Measurements from ENCODE around the gene CISD3.
A peak's percentile ranks its signal among the peaks of the same experiment; 100 is the strongest.

The CISD3 gene

DNA sequence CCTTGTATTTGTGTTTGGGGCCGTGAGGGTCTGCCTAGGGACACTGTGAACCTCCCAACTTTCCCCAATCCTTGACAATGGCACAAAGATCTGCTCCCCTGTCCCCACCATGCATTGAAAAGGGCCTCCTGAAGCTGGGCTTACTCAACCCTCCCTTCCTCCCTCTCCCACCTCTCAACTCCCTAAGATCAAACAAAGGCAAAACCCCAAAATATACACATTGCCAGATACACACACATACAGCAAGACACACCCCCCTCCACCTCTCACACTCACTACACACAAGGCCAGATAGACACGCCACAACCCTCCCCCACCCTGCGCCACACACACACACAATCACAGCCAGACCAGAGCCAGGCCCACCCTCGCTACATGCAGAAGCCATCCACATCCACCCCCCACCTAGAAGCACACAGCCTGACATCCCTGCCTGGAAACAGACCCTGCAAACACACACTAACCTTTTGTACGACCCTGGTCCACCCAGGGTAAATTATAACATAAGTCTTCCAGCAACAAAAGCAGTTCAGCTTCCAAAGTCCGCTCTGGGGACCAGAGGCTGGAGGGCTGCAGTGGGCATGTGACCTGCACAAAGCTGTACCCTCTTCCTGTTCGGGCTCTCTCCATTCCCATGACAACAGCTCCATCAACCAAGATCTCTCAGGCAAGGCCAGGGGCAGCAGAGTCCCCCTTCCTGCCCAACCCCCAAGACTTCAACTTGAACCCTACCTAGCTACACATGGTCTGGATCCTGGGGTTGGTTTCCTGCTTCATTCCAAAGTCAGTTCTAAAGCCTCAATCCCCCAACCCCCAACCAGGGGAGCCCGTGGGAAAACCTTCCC lies 16.1 kb downstream of the CISD3 start (continued):
- TF ChIP-seq ZNF561 (tag by site-specific recombination; IDR thresholded peaks at IDR 0.05; ENCODE audit: borderline replicate concordance): no peak
- no peak for TF ChIP-seq SCRT1 (tag by site-specific recombination; IDR thresholded peaks at IDR 0.05; ENCODE audit: borderline replicate concordance)
- TF ChIP-seq, protein P1, sequence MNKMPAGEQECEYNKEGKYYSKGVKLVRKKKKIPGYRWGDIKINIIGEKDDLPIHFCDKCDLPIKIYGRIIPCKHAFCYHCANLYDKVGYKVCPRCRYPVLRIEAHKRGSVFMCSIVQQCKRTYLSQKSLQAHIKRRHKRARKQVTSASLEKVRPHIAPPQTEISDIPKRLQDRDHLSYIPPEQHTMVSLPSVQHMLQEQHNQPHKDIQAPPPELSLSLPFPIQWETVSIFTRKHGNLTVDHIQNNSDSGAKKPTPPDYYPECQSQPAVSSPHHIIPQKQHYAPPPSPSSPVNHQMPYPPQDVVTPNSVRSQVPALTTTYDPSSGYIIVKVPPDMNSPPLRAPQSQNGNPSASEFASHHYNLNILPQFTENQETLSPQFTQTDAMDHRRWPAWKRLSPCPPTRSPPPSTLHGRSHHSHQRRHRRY (tag by site-specific recombination; IDR thresholded peaks at IDR 0.05): no peak
- TF ChIP-seq ZNF558 (tag by site-specific recombination; IDR thresholded peaks at IDR 0.05): no peak
- no peak for TF ChIP-seq ZNF776 (tag by site-specific recombination; IDR thresholded peaks at IDR 0.05; ENCODE audit: borderline replicate concordance)
- no peak for TF ChIP-seq PRDM1 (tag by site-specific recombination; IDR thresholded peaks at IDR 0.05)
- no peak for TF ChIP-seq ZNF624 (tag by site-specific recombination; IDR thresholded peaks at IDR 0.05)
- TF ChIP-seq ZNF600 (tag by site-specific recombination; IDR thresholded peaks at IDR 0.05): peak; percentile 84; the same call in 1 of the 2 replicates
- no peak for TF ChIP-seq ZNF169 (tag by site-specific recombination; IDR thresholded peaks at IDR 0.05)
- TF ChIP-seq ZFP41 (tag by site-specific recombination; IDR thresholded peaks at IDR 0.05; ENCODE audit: borderline replicate concordance): no peak
- TF ChIP-seq ZNF248 (tag by site-specific recombination; IDR thresholded peaks at IDR 0.05): no peak
- TF ChIP-seq ZNF416 (tag by site-specific recombination; IDR thresholded peaks at IDR 0.05): no peak
- peak; percentile 89 for TF ChIP-seq ZNF530 (tag by site-specific recombination; IDR thresholded peaks at IDR 0.05; ENCODE audit: low read depth)
- no peak for TF ChIP-seq ZNF214 (tag by site-specific recombination; IDR thresholded peaks at IDR 0.05; ENCODE audit: borderline replicate concordance)
- TF ChIP-seq ZEB2 (tag by site-specific recombination; IDR thresholded peaks at IDR 0.05): no peak
- no peak for TF ChIP-seq MEIS1 (CRISPR knock-in tag; IDR thresholded peaks at IDR 0.05; ENCODE audit: borderline replicate concordance)
- TF ChIP-seq ZBTB6 (tag by site-specific recombination; IDR thresholded peaks at IDR 0.05): 0 out of 2 replicates have a peak, but pooled peaks have one; percentile 44
- no peak for TF ChIP-seq ZNF658 (tag by site-specific recombination; IDR thresholded peaks at IDR 0.05)
- no peak for TF ChIP-seq ZNF155 (tag by site-specific recombination; IDR thresholded peaks at IDR 0.05)
- no peak for TF ChIP-seq ZNF704 (tag by site-specific recombination; IDR thresholded peaks at IDR 0.05)
- no peak for TF ChIP-seq PRDM6 (tag by site-specific recombination; IDR thresholded peaks at IDR 0.05)
- TF ChIP-seq ZNF555 (tag by site-specific recombination; conservative IDR thresholded peaks at IDR 0.05): no peak
- no peak for TF ChIP-seq ZNF223 (tag by site-specific recombination; IDR thresholded peaks at IDR 0.05)
- no peak for TF ChIP-seq ZNF211 (tag by site-specific recombination; IDR thresholded peaks at IDR 0.05; ENCODE audit: low read depth)
- peak; percentile 91 for TF ChIP-seq ZNF2 (tag by site-specific recombination; IDR thresholded peaks at IDR 0.05)
- no peak for TF ChIP-seq HOXC10 (CRISPR knock-in tag; IDR thresholded peaks at IDR 0.05)
- no peak for TF ChIP-seq ELK4 (IDR thresholded peaks at IDR 0.05; ENCODE audit: borderline replicate concordance, low read depth, low read length)
- no peak for TF ChIP-seq ZNF324 (tag by site-specific recombination; IDR thresholded peaks at IDR 0.05)
- no peak for TF ChIP-seq ZSCAN16 (tag by site-specific recombination; IDR thresholded peaks at IDR 0.05)
- no peak for TF ChIP-seq SP7 (tag by site-specific recombination; IDR thresholded peaks at IDR 0.05)
- TF ChIP-seq KLF10 (tag by site-specific recombination; IDR thresholded peaks at IDR 0.05): no peak
- TF ChIP-seq ZNF112 (tag by site-specific recombination; IDR thresholded peaks at IDR 0.05): no peak
- TF ChIP-seq TRIM28 (IDR thresholded peaks at IDR 0.05; ENCODE audit: borderline replicate concordance, low read length): no peak
- peak; percentile 83 for TF ChIP-seq KLF9 (tag by site-specific recombination; IDR thresholded peaks at IDR 0.05; ENCODE audit: low read depth)
- no peak for TF ChIP-seq ZNF114 (tag by site-specific recombination; IDR thresholded peaks at IDR 0.05)
- TF ChIP-seq YY2 (tag by site-specific recombination; IDR thresholded peaks at IDR 0.05): no peak; the same call in 1 of the 2 replicates
- no peak for TF ChIP-seq HOXD13 (CRISPR knock-in tag; IDR thresholded peaks at IDR 0.05; ENCODE audit: borderline replicate concordance)

Measured in HEK293 (cell line).